ENCODE data around the gene DHRS3. TPM values are rescaled to one million over a fixed set of nuclear protein-coding genes. Genes with fewer than 3 reads are reported as not detected.

Gene DHRS3
- total RNA-seq, 1 experiment from 2014 or later, result 59.4 TPM

DNA sequence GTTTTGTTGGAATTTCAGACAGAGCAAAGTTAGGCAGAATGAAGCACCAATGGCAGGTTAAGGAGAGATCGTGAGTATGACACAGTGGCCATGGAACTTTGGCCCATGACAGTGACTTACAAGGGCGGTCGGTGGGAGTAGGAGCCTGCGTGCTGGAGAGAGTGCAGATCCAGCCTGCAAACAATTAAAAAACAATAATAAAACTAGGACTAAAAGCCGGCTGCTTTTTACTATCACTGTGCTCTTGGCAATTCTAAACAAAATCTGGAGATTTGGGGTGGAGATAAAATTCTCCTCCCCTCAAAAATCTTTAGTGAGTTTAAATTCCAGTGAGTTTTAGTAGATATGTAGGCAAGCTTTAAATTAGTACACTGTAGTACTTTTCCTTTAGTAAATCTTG lies 96.9 kb downstream of the DHRS3 start:
- Histone ChIP-seq H3K9me3 (no peaks in the 10 kb centered on the region), H3K27me3 (replicated peaks; ENCODE audit: control insufficient read depth, insufficient read depth, low read length) (no peaks in the 10 kb centered on the region), H3K4me1 (no peaks in the 10 kb centered on the region; the same call in 1 of the 2 replicates), H3K4me3 (ENCODE audit: low read depth, low read length) (no peak overlapping the region), H3K36me3 (ENCODE audit: control insufficient read depth, insufficient read depth, low read length) (no peaks in the 10 kb centered on the region)
- POLR2A ChIA-PET, result no interaction called here
- CTCF ChIA-PET, result interaction anchor here (0.9 kb wide), 1 partner anchor 8 kb away, joined by 3 read pairs; no protein-coding TSS in a partner anchor
- Mint-ChIP-seq H3K36me3 (ENCODE audit: insufficient read depth, unreplicated experiment) (no peaks in the 10 kb centered on the region), H3K27me3 (ENCODE audit: insufficient read depth, unreplicated experiment) (no peaks in the 10 kb centered on the region), H3K27ac (ENCODE audit: unreplicated experiment) (no peak overlapping the region), H3K4me3 (ENCODE audit: unreplicated experiment) (no peak overlapping the region), H3K4me1 (ENCODE audit: low read depth, unreplicated experiment) (peaks cover 10% of the 10 kb centered on the region), H3K9me3 (ENCODE audit: unreplicated experiment) (no peaks in the 10 kb centered on the region)
- TF ChIP-seq CTCF (IDR thresholded peaks at IDR 0.05; ENCODE audit: insufficient read depth in 1 of 2, low read depth in 1 of 2, low read length in 1 of 2, severe bottlenecking in 1 of 2, unreplicated experiment in 1 of 2), result no peak
- intact Hi-C loops (cut with micrococcal nuclease; ENCODE audit: unreplicated experiment), result no loop called here
- DNase-seq, result no peak
- BruUV-seq (replicated peaks), result no TSS peak

GRCh38 chr1:12519693-12520364 lies 98.2 kb downstream of the DHRS3 start:
- Mint-ChIP-seq H3K4me3 (ENCODE audit: unreplicated experiment) (no peak overlapping the region), H3K27ac (ENCODE audit: unreplicated experiment) (no peak overlapping the region), H3K36me3 (ENCODE audit: insufficient read depth, unreplicated experiment) (no peaks in the 10 kb centered on the region), H3K9me3 (ENCODE audit: unreplicated experiment) (no peaks in the 10 kb centered on the region), H3K4me1 (ENCODE audit: low read depth, unreplicated experiment) (no peaks in the 10 kb centered on the region), H3K27me3 (ENCODE audit: insufficient read depth, unreplicated experiment) (no peaks in the 10 kb centered on the region)
- no TSS peak for BruUV-seq (replicated peaks)
- ChIA-PET POLR2A (no interaction called here), CTCF (no interaction called here)
- H3K4me3 ChIP-seq (ENCODE audit: low read depth, low read length), result no peak overlapping the region
- DNase-seq, result no peak
- no peaks in the 10 kb centered on the region for H3K9me3 ChIP-seq
- TF ChIP-seq CTCF (IDR thresholded peaks at IDR 0.05; ENCODE audit: insufficient read depth in 1 of 2, low read depth in 1 of 2, low read length in 1 of 2, severe bottlenecking in 1 of 2, unreplicated experiment in 1 of 2), result no peak
- no peaks in the 10 kb centered on the region for H3K27me3 ChIP-seq (replicated peaks; ENCODE audit: control insufficient read depth, insufficient read depth, low read length)
- H3K36me3 ChIP-seq (ENCODE audit: control insufficient read depth, insufficient read depth, low read length), result no peaks in the 10 kb centered on the region
- H3K4me1 ChIP-seq, result no peaks in the 10 kb centered on the region
- intact Hi-C loops (cut with micrococcal nuclease; ENCODE audit: unreplicated experiment), result no loop called here

DNA sequence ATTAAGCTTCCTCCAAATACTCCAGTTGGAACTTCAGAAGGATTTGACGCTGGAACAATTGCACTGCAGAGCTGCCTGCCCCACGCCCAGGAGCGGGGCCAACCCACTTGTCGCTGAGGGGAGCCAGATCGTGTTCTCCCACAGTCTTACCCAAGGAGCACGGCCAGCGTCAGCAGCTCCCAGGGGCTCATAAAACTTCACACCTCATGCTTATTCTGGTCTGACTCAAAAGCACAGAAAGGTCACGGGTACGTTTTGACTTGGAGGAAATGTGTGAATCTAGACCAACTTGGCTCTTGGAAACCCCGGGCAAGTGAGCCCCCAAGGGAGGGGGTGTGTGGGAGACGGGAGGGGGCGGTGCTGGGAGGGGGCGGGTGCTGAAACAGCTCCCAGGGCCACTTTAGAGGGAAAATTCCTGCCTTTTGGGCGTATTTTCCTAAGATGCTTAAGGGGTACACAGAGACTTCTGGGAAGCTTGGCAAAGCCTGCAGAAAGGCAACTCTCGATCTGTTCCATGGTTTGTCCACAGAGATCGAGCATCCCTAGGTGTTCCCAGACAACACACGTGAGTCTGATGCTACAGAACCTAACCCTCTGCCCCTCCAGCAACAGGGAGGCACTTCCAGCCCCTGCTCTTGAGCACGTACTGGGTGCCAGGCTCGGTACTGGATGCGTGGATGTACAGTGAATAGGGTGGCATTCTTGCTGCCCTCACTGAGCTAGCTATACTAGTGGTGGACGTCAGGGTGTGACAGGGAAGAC lies 98.9 kb downstream of the DHRS3 start:
- no peak for TF ChIP-seq CTCF (IDR thresholded peaks at IDR 0.05; ENCODE audit: insufficient read depth in 1 of 2, low read depth in 1 of 2, low read length in 1 of 2, severe bottlenecking in 1 of 2, unreplicated experiment in 1 of 2)
- BruUV-seq (replicated peaks), result no TSS peak
- POLR2A ChIA-PET, result no interaction called here
- Mint-ChIP-seq H3K4me3 (ENCODE audit: unreplicated experiment) (no peak overlapping the region), H3K36me3 (ENCODE audit: insufficient read depth, unreplicated experiment) (no peaks in the 10 kb centered on the region), H3K27ac (ENCODE audit: unreplicated experiment) (no peak overlapping the region), H3K9me3 (ENCODE audit: unreplicated experiment) (no peaks in the 10 kb centered on the region), H3K27me3 (ENCODE audit: insufficient read depth, unreplicated experiment) (no peaks in the 10 kb centered on the region), H3K4me1 (ENCODE audit: low read depth, unreplicated experiment) (no peaks in the 10 kb centered on the region)
- H3K4me3 ChIP-seq (ENCODE audit: low read depth, low read length), result no peak overlapping the region
- CTCF ChIA-PET, result no interaction called here
- no peaks in the 10 kb centered on the region for H3K27me3 ChIP-seq (replicated peaks; ENCODE audit: control insufficient read depth, insufficient read depth, low read length)
- no peaks in the 10 kb centered on the region for H3K9me3 ChIP-seq
- no peaks in the 10 kb centered on the region for H3K4me1 ChIP-seq
- no peak for DNase-seq
- no peaks in the 10 kb centered on the region for H3K36me3 ChIP-seq (ENCODE audit: control insufficient read depth, insufficient read depth, low read length)
- intact Hi-C loops (cut with micrococcal nuclease; ENCODE audit: unreplicated experiment), result no loop called here

Small RNA genes within 50 kb of the gene (microRNA-seq; reads per million reads assigned to microRNA genes)
- gene MIR6730, result not detected

Other genes starting within 250 kb of the DHRS3 start
- not detected in 2 replicates for gene AADACL4, start 25.9 kb upstream of the DHRS3 start, total RNA-seq (2022)
- gene AADACL3, start 97.9 kb upstream of the DHRS3 start, total RNA-seq (2022), result not detected in 2 replicates
- not detected in 2 replicates for gene CFAP107, start 128.0 kb upstream of the DHRS3 start, total RNA-seq (2022)
- not detected in 2 replicates for gene PRAMEF12, start 155.5 kb upstream of the DHRS3 start, total RNA-seq (2022)
- not detected in 2 replicates for gene PRAMEF1, start 173.2 kb upstream of the DHRS3 start, total RNA-seq (2022)
- gene PRAMEF11, start 213.2 kb upstream of the DHRS3 start, total RNA-seq (2022), result not detected in 2 replicates
- not detected in 2 replicates for gene HNRNPCL1, start 230.5 kb upstream of the DHRS3 start, total RNA-seq (2022)
- gene PRAMEF2, start 238.9 kb upstream of the DHRS3 start, total RNA-seq (2022), result not detected in 2 replicates

Data from Caco-2 (cell line).